Esophagus muscularis mucosa (tissue), 4 donors: ENCODE results near the gene HHIP.

Source experiments
- EP300 ChIP-seq: sonication (generic); formaldehyde crosslinking; IDR thresholded peaks from one replicate; pipeline ENCODE4 v1.6.1; 2017; ENCODE audit warnings: antibody characterized with exemption
- POLR2A ChIP-seq: fragments of 450-650 bp; IDR thresholded peaks from one replicate; pipeline ENCODE4 v1.6.1; 2017; ENCODE audit warnings: antibody characterized with exemption, moderate library complexity, mild to moderate bottlenecking, low read depth
- POLR2AphosphoS5 ChIP-seq, 2 donors: sonication (generic); formaldehyde crosslinking; IDR thresholded peaks; one replicate each; pipeline ENCODE4 v1.6.1; 2017; ENCODE audit warnings: antibody characterized with exemption in 2 of 2
- TF ChIP-seq, protein P1 (sequence below), 3 experiments: fragments of 200-600 bp in 2 of 3; fragments of 450-650 bp in 1 of 3; sonication (generic) in 2 of 3; IDR thresholded peaks; one replicate each; pipeline ENCODE4 v1.5.1; 2017 to 2019; ENCODE audit warnings: antibody characterized with exemption in 3 of 3, mild to moderate bottlenecking in 2 of 3, moderate library complexity in 1 of 3

DNA sequence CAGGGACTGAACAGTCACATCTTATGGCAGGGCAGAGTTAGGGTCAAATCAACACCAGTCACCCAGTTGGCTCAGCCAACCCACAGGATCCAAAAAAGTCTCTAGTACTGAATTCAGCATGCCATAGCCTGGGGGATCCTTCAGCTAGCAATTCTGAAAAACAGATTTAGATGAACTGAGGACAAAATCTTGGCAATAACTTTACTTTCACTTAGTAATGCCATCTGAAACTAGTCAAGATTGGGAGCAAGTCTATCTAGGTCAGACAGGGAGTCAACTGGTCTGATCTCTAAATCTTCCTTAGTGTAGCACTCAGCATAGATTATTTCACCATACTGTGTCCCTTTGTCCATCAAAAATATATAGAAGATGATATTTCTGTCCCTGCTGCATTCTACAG, 76.0 kb downstream of the HHIP start:
- TF ChIP-seq, protein P1, sequence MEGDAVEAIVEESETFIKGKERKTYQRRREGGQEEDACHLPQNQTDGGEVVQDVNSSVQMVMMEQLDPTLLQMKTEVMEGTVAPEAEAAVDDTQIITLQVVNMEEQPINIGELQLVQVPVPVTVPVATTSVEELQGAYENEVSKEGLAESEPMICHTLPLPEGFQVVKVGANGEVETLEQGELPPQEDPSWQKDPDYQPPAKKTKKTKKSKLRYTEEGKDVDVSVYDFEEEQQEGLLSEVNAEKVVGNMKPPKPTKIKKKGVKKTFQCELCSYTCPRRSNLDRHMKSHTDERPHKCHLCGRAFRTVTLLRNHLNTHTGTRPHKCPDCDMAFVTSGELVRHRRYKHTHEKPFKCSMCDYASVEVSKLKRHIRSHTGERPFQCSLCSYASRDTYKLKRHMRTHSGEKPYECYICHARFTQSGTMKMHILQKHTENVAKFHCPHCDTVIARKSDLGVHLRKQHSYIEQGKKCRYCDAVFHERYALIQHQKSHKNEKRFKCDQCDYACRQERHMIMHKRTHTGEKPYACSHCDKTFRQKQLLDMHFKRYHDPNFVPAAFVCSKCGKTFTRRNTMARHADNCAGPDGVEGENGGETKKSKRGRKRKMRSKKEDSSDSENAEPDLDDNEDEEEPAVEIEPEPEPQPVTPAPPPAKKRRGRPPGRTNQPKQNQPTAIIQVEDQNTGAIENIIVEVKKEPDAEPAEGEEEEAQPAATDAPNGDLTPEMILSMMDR (IDR thresholded peaks at IDR 0.05), result no peak
- TF ChIP-seq POLR2A (no peak), EP300 (no peak), POLR2AphosphoS5 (IDR thresholded peaks at IDR 0.05) (no peak)
